Endothelial cell of umbilical vein (primary cell): Measurements from ENCODE around the gene SLC35F3. TPM values are rescaled to one million over a fixed set of nuclear protein-coding genes. Genes with fewer than 3 reads are reported as not detected.

ENCODE experiments used
- BruUV-seq: library from RNA; stranded (reverse); fragments of 400-500 nt; replicated peaks from 2 replicates; lab custom pipeline; 2021; lab: Mats Ljungman, UMichigan
- CTCF ChIA-PET: fragments of 300-600, 350-600 bp; sonication (Branson Sonifier 250); formaldehyde crosslinking; loops from one replicate; lab custom pipeline; 2021; ENCODE audit warnings: antibody characterized with exemption, inconsistent platforms; lab: Charles Lee
- POLR2A ChIA-PET: fragments of 300-600, 350-600 bp; sonication (Branson Sonifier 250); formaldehyde crosslinking; loops from one replicate; lab custom pipeline; 2021; ENCODE audit warnings: antibody characterized with exemption, inconsistent platforms; lab: Charles Lee
- DNase-seq: peaks from one replicate; pipeline ENCODE4 v3.0.0-alpha.2; 2011; ENCODE audit warnings: low read depth, low spot score
- FAIRE-seq: peaks from 2 replicates; lab custom pipeline; 2011; peaks lifted over from hg19 to GRCh38; lab: Jason Lieb, UNC
- H2AFZ ChIP-seq: 2 replicates; pipeline ENCODE4 v1.6.0; 2012; ENCODE audit warnings: low read depth, low read length, control low read depth, inconsistent platforms
- H3K27ac ChIP-seq: 2 replicates; pipeline ENCODE4 v1.5.1; 2011; ENCODE audit warnings: low read depth, mild to moderate bottlenecking, control low read depth, low read length, moderate library complexity; ENCODE audit not compliant: insufficient read depth
- H3K27me3 ChIP-seq, 2 experiments: 2 replicates each; pipeline versions ENCODE4 v1.6.0 to v1.6.1; 2011; ENCODE audit warnings: low read length in 2 of 2, mixed read lengths in 1 of 2; ENCODE audit not compliant: control insufficient read depth in 2 of 2, insufficient read depth in 2 of 2
- H3K36me3 ChIP-seq, 2 experiments: 2 replicates in 1 of 2; 3 replicates in 1 of 2; pipeline ENCODE4 v1.5.1; 2011; ENCODE audit warnings: low read length in 2 of 2, mild to moderate bottlenecking in 1 of 2, moderate library complexity in 1 of 2; ENCODE audit not compliant: control insufficient read depth in 2 of 2, insufficient read depth in 2 of 2; ENCODE audit errors: extremely low read depth in 1 of 2
- H3K4me1 ChIP-seq: 3 replicates; pipeline ENCODE4 v1.5.1; 2011; ENCODE audit warnings: mild to moderate bottlenecking, low read length; ENCODE audit not compliant: control insufficient read depth, insufficient read depth; ENCODE audit errors: extremely low read depth
- H3K4me2 ChIP-seq: 2 replicates; pipeline ENCODE4 v1.6.1; 2011; ENCODE audit warnings: low read length, control low read depth, mixed read lengths; ENCODE audit not compliant: insufficient read depth
- H3K4me3 ChIP-seq, 3 experiments: fragments of 200-600 bp in 1 of 3; sonication (generic), shearing (Covaris generic) in 1 of 3; replicated peaks in 1 of 3; 2 replicates each; pipeline ENCODE4 v1.5.1; 2011 to 2016; ENCODE audit warnings: control low read depth in 3 of 3, low read length in 3 of 3, mild to moderate bottlenecking in 2 of 3, inconsistent platforms in 1 of 3, low read depth in 1 of 3, moderate library complexity in 1 of 3; ENCODE audit not compliant: insufficient read depth in 1 of 3
- H3K79me2 ChIP-seq: 2 replicates; pipeline ENCODE4 v1.6.0; 2012; ENCODE audit warnings: low read length, inconsistent platforms; ENCODE audit not compliant: control insufficient read depth, insufficient read depth
- H3K9ac ChIP-seq: replicated peaks from 2 replicates; pipeline ENCODE3; 2011; ENCODE audit warnings: low read length, control low read depth; ENCODE audit not compliant: insufficient read depth; ENCODE audit errors: extremely low read depth
- H3K9me1 ChIP-seq: replicated peaks from 3 replicates; pipeline ENCODE4 v1.6.0; 2011; ENCODE audit warnings: mild to moderate bottlenecking, low read length; ENCODE audit not compliant: control insufficient read depth, insufficient read depth; ENCODE audit errors: extremely low read depth
- H3K9me3 ChIP-seq: replicated peaks from 2 replicates; pipeline ENCODE4 v1.5.1; 2012; ENCODE audit warnings: low read length, inconsistent platforms; ENCODE audit not compliant: control insufficient read depth, insufficient read depth
- H4K20me1 ChIP-seq: replicated peaks from 2 replicates; pipeline ENCODE3; 2011; ENCODE audit warnings: mild to moderate bottlenecking, low read length; ENCODE audit not compliant: control insufficient read depth, insufficient read depth; ENCODE audit errors: extremely low read depth
- EZH2 ChIP-seq: IDR thresholded peaks from 2 replicates; pipeline ENCODE4 v1.6.1; 2012; ENCODE audit warnings: borderline replicate concordance, low read depth, mild to moderate bottlenecking, moderate library complexity, low read length, inconsistent platforms; ENCODE audit not compliant: severe bottlenecking
- FOS ChIP-seq: IDR thresholded peaks from 2 replicates; pipeline ENCODE4 v1.6.1; 2011; ENCODE audit warnings: mild to moderate bottlenecking, low read length, moderate library complexity, borderline replicate concordance; ENCODE audit not compliant: insufficient read depth
- GATA2 ChIP-seq: IDR thresholded peaks from 2 replicates; pipeline ENCODE4 v1.7.0; 2011; ENCODE audit warnings: low read depth, mild to moderate bottlenecking, moderate library complexity, mixed read lengths, low read length; ENCODE audit not compliant: insufficient read length, insufficient read depth
- JUN ChIP-seq: IDR thresholded peaks from 2 replicates; pipeline ENCODE4 v1.6.1; 2011; ENCODE audit warnings: borderline replicate concordance, low read depth; ENCODE audit not compliant: insufficient read length, insufficient read depth
- MYC ChIP-seq: IDR thresholded peaks from one replicate; pipeline ENCODE4 v1.6.1; 2011; ENCODE audit warnings: mild to moderate bottlenecking, low read depth, low read length
- POLR2A ChIP-seq: IDR thresholded peaks from 2 replicates; pipeline ENCODE4 v1.6.1; 2012; ENCODE audit warnings: low read depth, mild to moderate bottlenecking, control low read depth, low read length
- POLR2AphosphoS5 ChIP-seq: IDR thresholded peaks from 2 replicates; pipeline ENCODE4 v1.6.1; 2012; ENCODE audit warnings: low read depth, mild to moderate bottlenecking, control low read depth, low read length, moderate library complexity; ENCODE audit not compliant: insufficient read depth
- dilution Hi-C: fragments of 300-500 bp; cut with MboI; formaldehyde crosslinking; loops from one replicate; pipeline ENCODE4 v1.15.0; 2019; ENCODE audit warnings: low sequenced_read_pairs; ENCODE audit not compliant: extremely low pct_ligation_motif_present
- intact Hi-C: fragments of 100-400 bp; cut with micrococcal nuclease; formaldehyde crosslinking; loops from one replicate; pipeline ENCODE4 v1.10.0; 2022
- polyA plus RNA-seq, 4 experiments: library from polyadenylated mRNA; depleted of rRNA in 3 of 4; stranded (reverse) in 3 of 4; unstranded in 1 of 4; fragments of >200 nt; gene quantifications; 2 replicates each; pipeline versions ENCODE4 v1.2.1 to v1.2.3, GENCODE V29; 2011 to 2012; ENCODE audit warnings: missing spikeins in 1 of 4
- total RNA-seq: library from RNA; stranded (reverse); gene quantifications from 2 replicates; pipeline ENCODE4 v1.2.3, GENCODE V29; 2021
- TF ChIP-seq, protein P1 (sequence below): IDR thresholded peaks from 2 replicates; pipeline ENCODE4 v1.6.1; 2011; ENCODE audit not compliant: insufficient read depth, insufficient read length
- TF ChIP-seq, protein P2 (sequence below), 2 donors: IDR thresholded peaks; 1 replicate in 1 of 2; 2 replicates in 1 of 2; pipeline ENCODE4 v1.5.1; 2011; ENCODE audit warnings: low read length in 2 of 2, mild to moderate bottlenecking in 2 of 2, moderate library complexity in 2 of 2, control low read depth in 1 of 2, inconsistent platforms in 1 of 2, low read depth in 1 of 2; ENCODE audit not compliant: insufficient read depth in 1 of 2; ENCODE audit errors: extremely low read depth in 1 of 2

SLC35F3 gene
- total and polyA plus RNA-seq, 2 donors (not counting 3 experiments of a cell fraction or from before 2014, with no cell fraction given): not detected

DNA sequence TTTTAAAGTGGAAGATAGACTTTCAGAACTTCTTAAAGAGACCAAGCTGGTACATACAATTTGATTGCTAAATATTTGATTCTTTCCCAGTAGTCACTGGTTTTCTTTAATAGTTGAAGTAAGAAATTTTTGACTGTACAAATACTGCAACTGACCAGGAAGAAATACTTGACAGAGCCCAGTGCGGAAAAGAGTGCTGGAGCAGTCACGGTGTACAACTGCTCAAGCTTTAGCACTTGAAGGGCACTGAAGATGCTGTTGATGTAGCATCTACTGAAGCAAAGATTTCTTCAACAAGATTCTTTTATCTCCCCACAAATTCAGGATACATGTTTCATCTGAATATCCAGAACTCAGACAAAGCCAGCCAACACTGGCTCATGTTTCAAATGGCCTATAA is 41.5 kb downstream of the SLC35F3 start:
- no peak overlapping the region for H3K9ac ChIP-seq
- no peak overlapping the region for H2AFZ ChIP-seq
- DNase-seq (no peak), FAIRE-seq (no peak)
- intact Hi-C loops (no loop called here), dilution Hi-C loops (no loop called here)
- no peaks in the 10 kb centered on the region for H3K27me3 ChIP-seq
- H3K36me3 ChIP-seq: no peaks in the 10 kb centered on the region
- ChIA-PET CTCF (no interaction called here), POLR2A (no interaction called here)
- H4K20me1 ChIP-seq: no peaks in the 10 kb centered on the region
- no TSS peak for BruUV-seq
- no peak overlapping the region for H3K27ac ChIP-seq
- no peaks in the 10 kb centered on the region for H3K9me1 ChIP-seq
- no peaks in the 10 kb centered on the region for H3K79me2 ChIP-seq
- TF ChIP-seq POLR2AphosphoS5 (no peak), GATA2 (no peak), MYC (no peak), FOS (no peak), JUN (no peak), EZH2 (no peak), POLR2A (no peak)
- TF ChIP-seq, protein P1, sequence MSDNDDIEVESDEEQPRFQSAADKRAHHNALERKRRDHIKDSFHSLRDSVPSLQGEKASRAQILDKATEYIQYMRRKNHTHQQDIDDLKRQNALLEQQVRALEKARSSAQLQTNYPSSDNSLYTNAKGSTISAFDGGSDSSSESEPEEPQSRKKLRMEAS: no peak
- TF ChIP-seq, protein P2, sequence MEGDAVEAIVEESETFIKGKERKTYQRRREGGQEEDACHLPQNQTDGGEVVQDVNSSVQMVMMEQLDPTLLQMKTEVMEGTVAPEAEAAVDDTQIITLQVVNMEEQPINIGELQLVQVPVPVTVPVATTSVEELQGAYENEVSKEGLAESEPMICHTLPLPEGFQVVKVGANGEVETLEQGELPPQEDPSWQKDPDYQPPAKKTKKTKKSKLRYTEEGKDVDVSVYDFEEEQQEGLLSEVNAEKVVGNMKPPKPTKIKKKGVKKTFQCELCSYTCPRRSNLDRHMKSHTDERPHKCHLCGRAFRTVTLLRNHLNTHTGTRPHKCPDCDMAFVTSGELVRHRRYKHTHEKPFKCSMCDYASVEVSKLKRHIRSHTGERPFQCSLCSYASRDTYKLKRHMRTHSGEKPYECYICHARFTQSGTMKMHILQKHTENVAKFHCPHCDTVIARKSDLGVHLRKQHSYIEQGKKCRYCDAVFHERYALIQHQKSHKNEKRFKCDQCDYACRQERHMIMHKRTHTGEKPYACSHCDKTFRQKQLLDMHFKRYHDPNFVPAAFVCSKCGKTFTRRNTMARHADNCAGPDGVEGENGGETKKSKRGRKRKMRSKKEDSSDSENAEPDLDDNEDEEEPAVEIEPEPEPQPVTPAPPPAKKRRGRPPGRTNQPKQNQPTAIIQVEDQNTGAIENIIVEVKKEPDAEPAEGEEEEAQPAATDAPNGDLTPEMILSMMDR (IDR thresholded peaks at IDR 0.05; ENCODE audit: extremely low read depth in 1 of 2, insufficient read depth in 1 of 2, low read depth in 1 of 2, low read length in 2 of 2): no peak
- H3K4me1 ChIP-seq: no peaks in the 10 kb centered on the region
- no peaks in the 10 kb centered on the region for H3K9me3 ChIP-seq
- no peak overlapping the region for H3K4me3 ChIP-seq
- no peak overlapping the region for H3K4me2 ChIP-seq
